Measurements from ENCODE around the gene SPHK2.

DNA sequence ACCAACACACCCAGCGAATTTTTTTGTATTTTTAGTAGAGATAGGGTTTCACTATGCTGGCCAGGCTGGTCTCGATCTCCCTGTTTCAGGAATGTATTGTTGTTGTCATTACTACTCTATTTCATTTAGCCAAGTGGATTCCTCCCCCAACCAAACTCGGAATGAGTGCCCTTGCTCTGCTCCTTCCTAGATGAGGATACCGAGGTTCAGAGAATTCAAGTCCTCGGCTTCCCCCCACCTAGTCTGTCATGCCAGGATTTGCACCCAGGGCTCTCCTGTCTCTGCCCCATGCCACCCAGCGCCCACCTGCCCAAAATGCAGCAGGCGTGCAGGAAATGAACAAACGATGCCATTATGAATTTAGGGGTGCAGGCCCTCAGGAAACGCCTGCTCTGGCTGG is 16.3 kb upstream of the SPHK2 start:
- TF ChIP-seq, protein P1, sequence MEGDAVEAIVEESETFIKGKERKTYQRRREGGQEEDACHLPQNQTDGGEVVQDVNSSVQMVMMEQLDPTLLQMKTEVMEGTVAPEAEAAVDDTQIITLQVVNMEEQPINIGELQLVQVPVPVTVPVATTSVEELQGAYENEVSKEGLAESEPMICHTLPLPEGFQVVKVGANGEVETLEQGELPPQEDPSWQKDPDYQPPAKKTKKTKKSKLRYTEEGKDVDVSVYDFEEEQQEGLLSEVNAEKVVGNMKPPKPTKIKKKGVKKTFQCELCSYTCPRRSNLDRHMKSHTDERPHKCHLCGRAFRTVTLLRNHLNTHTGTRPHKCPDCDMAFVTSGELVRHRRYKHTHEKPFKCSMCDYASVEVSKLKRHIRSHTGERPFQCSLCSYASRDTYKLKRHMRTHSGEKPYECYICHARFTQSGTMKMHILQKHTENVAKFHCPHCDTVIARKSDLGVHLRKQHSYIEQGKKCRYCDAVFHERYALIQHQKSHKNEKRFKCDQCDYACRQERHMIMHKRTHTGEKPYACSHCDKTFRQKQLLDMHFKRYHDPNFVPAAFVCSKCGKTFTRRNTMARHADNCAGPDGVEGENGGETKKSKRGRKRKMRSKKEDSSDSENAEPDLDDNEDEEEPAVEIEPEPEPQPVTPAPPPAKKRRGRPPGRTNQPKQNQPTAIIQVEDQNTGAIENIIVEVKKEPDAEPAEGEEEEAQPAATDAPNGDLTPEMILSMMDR (IDR thresholded peaks at IDR 0.05): no peak
- TF ChIP-seq POLR2A (IDR thresholded peaks at IDR 0.05): no peak
